GM19455 (cell line): ENCODE results near the gene FAM98A.
A peak's percentile ranks its signal among the peaks of the same experiment; 100 is the strongest.

ENCODE experiments used
- ATAC-seq: cut with Tn5 transposase; IDR thresholded peaks from one replicate; pipeline ENCODE4 v1.9.1; 2021; ENCODE audit not compliant: unreplicated experiment

The FAM98A gene

GRCh38 chr2:33599175-33599942, at the start of gene FAM98A:
TSS of gene FAM98A (minus strand) at chr2:33599299. CDS start at chr2:33599221, 78 bp downstream.
- ATAC-seq: peak; percentile 91

GRCh38 chr2:33645861-33646260, 46.8 kb upstream of the FAM98A start:
- no peak for ATAC-seq

GRCh38 chr2:33644215-33644614, 45.1 kb upstream of the FAM98A start:
- ATAC-seq: no peak

- no peak for ATAC-seq
These were observed 36.9 kb upstream of the FAM98A start for GRCh38 chr2:33636001-33636400.

- ATAC-seq: no peak
These were observed 35.3 kb upstream of the FAM98A start for GRCh38 chr2:33634261-33634910.

GRCh38 chr2:33633315-33633714, 34.2 kb upstream of the FAM98A start:
- no peak for ATAC-seq

- no peak for ATAC-seq
These were observed 33.7 kb upstream of the FAM98A start for GRCh38 chr2:33632831-33633230.

- ATAC-seq: no peak
These were observed 29.1 kb upstream of the FAM98A start for GRCh38 chr2:33628031-33628827.

- ATAC-seq: no peak
These were observed 19.9 kb upstream of the FAM98A start for GRCh38 chr2:33619028-33619427.

GRCh38 chr2:33617989-33618388, 18.9 kb upstream of the FAM98A start:
- no peak for ATAC-seq

GRCh38 chr2:33617401-33617800, 18.3 kb upstream of the FAM98A start:
- ATAC-seq: no peak

- ATAC-seq: no peak
These were observed 17.8 kb upstream of the FAM98A start for GRCh38 chr2:33616873-33617272.

GRCh38 chr2:33614190-33614589, 15.1 kb upstream of the FAM98A start:
- no peak for ATAC-seq

- no peak for ATAC-seq
These were observed 8.8 kb upstream of the FAM98A start for GRCh38 chr2:33607905-33608304.

- no peak for ATAC-seq
These were observed 8.2 kb upstream of the FAM98A start for GRCh38 chr2:33607251-33607721.

- ATAC-seq: no peak
These were observed 7.5 kb upstream of the FAM98A start for GRCh38 chr2:33606622-33607021.

GRCh38 chr2:33606100-33606499, 7.0 kb upstream of the FAM98A start:
- no peak for ATAC-seq

- no peak for ATAC-seq
These were observed 6.0 kb upstream of the FAM98A start for GRCh38 chr2:33605056-33605455.

- ATAC-seq: no peak
These were observed 4.3 kb upstream of the FAM98A start for GRCh38 chr2:33603416-33603815.

GRCh38 chr2:33602201-33602830, 3.2 kb upstream of the FAM98A start:
- ATAC-seq: no peak

- ATAC-seq: no peak
These were observed 769 bp upstream of the FAM98A start for GRCh38 chr2:33599943-33600192.
